ENCODE measurements around the gene SMARCC1. TPM values are rescaled to one million over a fixed set of nuclear protein-coding genes. Genes with fewer than 3 reads are reported as not detected.

SMARCC1 gene
- total and polyA plus RNA-seq, 2 experiments from 2014 or later: 35.5 to 38.2 TPM

DNA sequence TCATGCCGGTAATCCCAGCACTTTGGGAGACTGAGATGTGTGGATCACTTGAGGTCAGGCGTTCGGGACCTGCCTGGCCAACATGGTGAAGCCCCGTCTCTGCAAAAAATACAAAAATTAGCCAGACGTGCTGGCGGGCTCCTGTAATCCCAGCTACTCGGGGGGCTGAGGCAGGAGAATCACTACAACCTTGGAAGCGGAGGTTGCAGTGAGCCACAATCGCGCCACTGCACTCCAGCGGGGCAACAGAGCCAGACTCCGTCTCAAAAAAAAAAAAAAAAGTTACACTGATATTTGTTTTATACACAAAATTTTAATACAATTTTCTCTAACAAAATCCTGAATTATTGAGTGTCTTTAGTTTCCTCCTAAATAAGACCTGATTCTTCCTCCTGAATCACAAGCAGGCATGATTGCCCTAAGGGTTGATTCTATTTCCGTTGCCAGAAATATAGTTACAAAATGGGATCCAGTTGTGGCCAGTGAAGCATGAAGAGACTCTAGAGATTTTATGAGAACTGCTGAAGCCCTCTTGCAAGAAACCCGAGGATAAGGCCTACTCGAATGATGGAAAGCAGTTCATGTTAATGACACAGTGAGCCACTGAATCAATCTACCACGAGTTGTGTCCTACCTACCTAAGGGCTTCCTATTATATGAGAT, 9.6 kb upstream of the SMARCC1 start:
- no peaks in the 10 kb centered on the region for H4K20me1 ChIP-seq (ENCODE audit: insufficient read depth, poor library complexity, severe bottlenecking)
- H2AFZ ChIP-seq: no peak overlapping the region
- no peak overlapping the region for H3K4me3 ChIP-seq
- no peaks in the 10 kb centered on the region for H3K27me3 ChIP-seq
- TF ChIP-seq, protein P1, sequence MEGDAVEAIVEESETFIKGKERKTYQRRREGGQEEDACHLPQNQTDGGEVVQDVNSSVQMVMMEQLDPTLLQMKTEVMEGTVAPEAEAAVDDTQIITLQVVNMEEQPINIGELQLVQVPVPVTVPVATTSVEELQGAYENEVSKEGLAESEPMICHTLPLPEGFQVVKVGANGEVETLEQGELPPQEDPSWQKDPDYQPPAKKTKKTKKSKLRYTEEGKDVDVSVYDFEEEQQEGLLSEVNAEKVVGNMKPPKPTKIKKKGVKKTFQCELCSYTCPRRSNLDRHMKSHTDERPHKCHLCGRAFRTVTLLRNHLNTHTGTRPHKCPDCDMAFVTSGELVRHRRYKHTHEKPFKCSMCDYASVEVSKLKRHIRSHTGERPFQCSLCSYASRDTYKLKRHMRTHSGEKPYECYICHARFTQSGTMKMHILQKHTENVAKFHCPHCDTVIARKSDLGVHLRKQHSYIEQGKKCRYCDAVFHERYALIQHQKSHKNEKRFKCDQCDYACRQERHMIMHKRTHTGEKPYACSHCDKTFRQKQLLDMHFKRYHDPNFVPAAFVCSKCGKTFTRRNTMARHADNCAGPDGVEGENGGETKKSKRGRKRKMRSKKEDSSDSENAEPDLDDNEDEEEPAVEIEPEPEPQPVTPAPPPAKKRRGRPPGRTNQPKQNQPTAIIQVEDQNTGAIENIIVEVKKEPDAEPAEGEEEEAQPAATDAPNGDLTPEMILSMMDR (IDR thresholded peaks at IDR 0.05; ENCODE audit: poor library complexity): no peak
- no peak for TF ChIP-seq EZH2phosphoT487 (IDR thresholded peaks at IDR 0.05; ENCODE audit: low read depth, severe bottlenecking, unreplicated experiment)
- TF ChIP-seq EZH2 (IDR thresholded peaks at IDR 0.05; ENCODE audit: borderline replicate concordance): no peak
- no peaks in the 10 kb centered on the region for H3K9me3 ChIP-seq (ENCODE audit: low read depth)
- H3K9me2 ChIP-seq (replicated peaks; ENCODE audit: insufficient read depth): no peaks in the 10 kb centered on the region
- no peaks in the 10 kb centered on the region for H3K36me3 ChIP-seq (replicated peaks; ENCODE audit: insufficient read depth, low read depth)
- no peak overlapping the region for H3K4me2 ChIP-seq
- WGBS (ENCODE audit: low lambda C conversion rate, missing lambda C conversion rate): 91% methylated on average over 16 of the region's 16 CpGs
- H3K4me1 ChIP-seq (ENCODE audit: insufficient read depth): no peaks in the 10 kb centered on the region
- no peak overlapping the region for H3K27ac ChIP-seq
- no peaks in the 10 kb centered on the region for H3K79me2 ChIP-seq
- no peak for DNase-seq (ENCODE audit: low spot score)

DNA sequence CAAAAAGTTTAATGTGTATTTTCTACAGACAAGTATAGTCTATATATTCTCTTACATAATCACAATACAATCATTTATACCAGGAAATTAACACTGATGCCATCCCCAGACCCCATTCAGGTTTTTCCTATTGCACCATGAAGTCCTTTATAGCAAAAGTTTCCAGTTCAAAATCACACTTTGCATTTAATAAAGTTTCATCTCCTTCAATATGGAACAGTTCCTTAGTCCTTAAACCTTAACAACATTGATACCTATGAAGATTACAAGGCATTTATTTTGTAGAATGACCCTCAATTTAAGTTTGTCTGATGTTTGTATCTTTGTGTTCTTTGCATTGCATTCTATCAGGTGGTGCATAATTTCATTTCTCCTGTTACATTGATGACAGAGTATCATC, 2.0 kb upstream of the SMARCC1 start:
- Histone ChIP-seq H3K9me3 (ENCODE audit: low read depth) (no peaks in the 10 kb centered on the region), H3K9me2 (replicated peaks; ENCODE audit: insufficient read depth) (no peaks in the 10 kb centered on the region), H3K4me3 (no peak overlapping the region), H3K27ac (no peak overlapping the region), H3K4me1 (ENCODE audit: insufficient read depth) (peaks cover 15% of the 10 kb centered on the region), H3K4me2 (no peak overlapping the region), H3K27me3 (no peaks in the 10 kb centered on the region), H4K20me1 (ENCODE audit: insufficient read depth, poor library complexity, severe bottlenecking) (peaks cover 16% of the 10 kb centered on the region), H3K36me3 (replicated peaks; ENCODE audit: insufficient read depth, low read depth) (no peaks in the 10 kb centered on the region), H3K79me2 (peaks cover 32% of the 10 kb centered on the region), H2AFZ (no peak overlapping the region)
- TF ChIP-seq EZH2phosphoT487 (IDR thresholded peaks at IDR 0.05; ENCODE audit: low read depth, severe bottlenecking, unreplicated experiment) (no peak), EZH2 (IDR thresholded peaks at IDR 0.05; ENCODE audit: borderline replicate concordance) (no peak)
- TF ChIP-seq, protein P1 (IDR thresholded peaks at IDR 0.05; ENCODE audit: poor library complexity): no peak
- no peak for DNase-seq (ENCODE audit: low spot score)

DNA sequence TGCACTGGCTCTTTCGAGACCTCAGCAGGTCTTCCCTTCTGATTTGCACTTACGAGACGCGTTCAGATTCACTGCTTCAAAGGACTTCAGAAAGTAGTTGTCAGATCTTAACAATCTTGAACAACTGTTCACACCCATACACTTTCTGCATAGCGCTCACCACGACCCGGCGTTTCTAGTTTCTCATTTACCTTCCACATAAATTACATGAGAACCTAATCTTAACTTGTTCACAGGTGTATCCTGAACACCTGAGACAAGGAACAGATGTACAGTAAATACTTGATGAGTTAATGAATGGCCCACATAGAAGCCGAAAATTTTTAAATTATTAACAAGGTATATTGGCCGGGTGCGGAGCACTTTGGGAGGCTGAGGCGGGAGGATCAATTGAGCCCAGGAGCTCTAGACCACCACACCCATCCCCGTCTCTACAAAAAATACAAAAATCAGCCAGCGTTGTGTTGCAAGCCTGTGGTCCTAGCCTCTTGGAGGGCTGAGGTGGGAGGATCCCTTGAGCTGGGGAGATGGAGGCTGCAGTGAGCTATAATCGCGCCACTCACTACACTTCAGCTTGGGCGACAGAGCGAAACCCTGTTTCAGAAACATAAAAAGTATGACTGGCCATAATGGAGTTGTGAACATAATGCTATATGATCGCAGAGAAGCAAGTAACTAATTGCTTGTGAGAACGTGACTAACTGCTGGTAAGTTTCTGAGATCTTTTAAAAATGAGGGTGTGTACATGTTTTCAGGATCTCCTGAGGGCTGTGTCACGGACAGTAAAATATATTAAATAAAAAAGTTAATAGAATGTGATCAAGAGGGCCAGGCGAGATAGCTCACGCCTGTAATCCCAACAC, 984 bp upstream of the SMARCC1 start:
- no peaks in the 10 kb centered on the region for H3K27me3 ChIP-seq
- peaks cover 41% of the 10 kb centered on the region for H3K79me2 ChIP-seq
- H4K20me1 ChIP-seq (ENCODE audit: insufficient read depth, poor library complexity, severe bottlenecking): peaks cover 26% of the 10 kb centered on the region
- H3K4me3 ChIP-seq: peak overlapping the region; percentile 67
- peak overlapping the region; percentile 84 for H3K4me2 ChIP-seq
- H3K9me3 ChIP-seq (ENCODE audit: low read depth): no peaks in the 10 kb centered on the region
- TF ChIP-seq EZH2phosphoT487 (IDR thresholded peaks at IDR 0.05; ENCODE audit: low read depth, severe bottlenecking, unreplicated experiment) (no peak), EZH2 (IDR thresholded peaks at IDR 0.05; ENCODE audit: borderline replicate concordance) (no peak)
- TF ChIP-seq, protein P1 (IDR thresholded peaks at IDR 0.05; ENCODE audit: poor library complexity): no peak
- H3K36me3 ChIP-seq (replicated peaks; ENCODE audit: insufficient read depth, low read depth): no peaks in the 10 kb centered on the region
- H2AFZ ChIP-seq: peak overlapping the region; percentile 79
- peak overlapping the region; percentile 97 for H3K27ac ChIP-seq
- no peaks in the 10 kb centered on the region for H3K9me2 ChIP-seq (replicated peaks; ENCODE audit: insufficient read depth)
- WGBS (ENCODE audit: low lambda C conversion rate, missing lambda C conversion rate): 65% methylated on average over 23 of the region's 23 CpGs
- no peak for DNase-seq (ENCODE audit: low spot score)
- H3K4me1 ChIP-seq (ENCODE audit: insufficient read depth): peaks cover 21% of the 10 kb centered on the region
